ENCODE results near the gene MYH16.
"Not testable (repeated sequence)": the region's sequence is repeated elsewhere in the genome, so short reads cannot be mapped to it uniquely, and the experiment has no call there.

The MYH16 gene

DNA sequence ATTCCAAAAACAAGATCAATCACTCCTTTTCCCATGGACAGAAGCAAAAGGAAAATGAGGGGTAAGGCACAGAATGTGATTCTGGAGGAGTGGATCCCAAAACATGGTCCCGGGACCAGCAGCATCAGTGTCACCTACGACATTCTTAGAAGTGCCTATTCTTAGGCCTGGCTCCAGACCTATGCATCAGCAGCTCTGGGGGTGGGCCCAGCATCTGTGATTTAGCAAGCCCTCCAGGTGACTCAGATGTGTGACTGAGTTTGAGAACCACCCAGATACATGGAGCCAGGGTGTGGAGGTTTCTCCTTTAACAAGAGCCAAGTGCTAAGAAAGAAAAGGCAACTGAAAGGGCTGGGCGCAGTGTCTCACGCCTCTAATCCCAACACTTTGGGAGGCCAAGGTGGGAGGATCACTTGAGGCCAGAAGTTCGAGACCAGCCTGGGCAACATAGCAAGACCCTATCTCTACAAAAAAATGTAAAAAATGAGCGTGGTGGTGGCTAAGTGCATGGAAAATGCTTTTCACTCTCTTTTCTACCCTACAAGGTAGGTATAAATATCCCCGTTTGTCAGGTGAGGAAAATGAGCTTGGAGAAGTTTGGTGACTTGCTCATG is 35.9 kb downstream of the MYH16 start:
- DNase-seq: no peak

GRCh38 chr7:99309111-99309510 is 36.5 kb downstream of the MYH16 start:
- no peak for DNase-seq

DNA sequence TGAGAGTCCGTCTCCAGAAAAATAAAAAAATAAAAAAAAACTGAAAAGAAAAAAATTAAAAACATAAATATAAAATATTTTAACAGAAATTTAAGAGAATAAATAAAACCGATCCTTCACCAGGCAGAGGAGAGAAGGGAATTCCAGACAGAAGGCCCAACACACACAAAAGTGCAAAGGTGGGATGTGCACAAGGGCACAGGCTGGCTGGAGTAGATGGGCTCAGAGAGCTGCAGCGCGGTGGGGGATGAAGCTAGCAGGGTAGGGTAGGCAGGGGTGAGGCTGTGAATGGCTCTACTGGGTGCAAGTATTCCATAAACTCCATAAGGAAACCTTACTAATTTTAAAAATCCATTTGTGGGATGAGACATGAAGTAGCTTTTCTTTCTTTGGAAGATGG is 37.4 kb downstream of the MYH16 start:
- no peak for DNase-seq

DNA sequence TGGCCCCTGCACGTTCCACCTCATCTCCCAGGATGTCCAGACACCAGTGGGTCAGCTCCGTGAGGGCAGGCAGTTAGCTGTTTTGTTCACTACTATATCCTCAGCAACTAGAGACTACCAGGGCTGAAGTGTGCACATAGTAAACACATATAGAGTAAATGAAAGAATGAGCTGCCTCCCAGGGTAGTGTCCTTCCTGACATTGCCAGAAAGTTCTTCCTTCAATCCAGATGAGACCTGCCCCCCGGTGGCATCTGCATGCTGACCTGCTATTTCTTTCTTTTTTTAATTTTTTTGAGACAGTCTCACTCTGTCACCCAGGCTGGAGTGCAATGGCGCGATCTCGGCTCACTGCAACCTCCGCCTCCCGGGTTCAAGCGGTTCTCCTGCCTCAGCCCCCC is 39.1 kb downstream of the MYH16 start:
- no peak for DNase-seq

DNA sequence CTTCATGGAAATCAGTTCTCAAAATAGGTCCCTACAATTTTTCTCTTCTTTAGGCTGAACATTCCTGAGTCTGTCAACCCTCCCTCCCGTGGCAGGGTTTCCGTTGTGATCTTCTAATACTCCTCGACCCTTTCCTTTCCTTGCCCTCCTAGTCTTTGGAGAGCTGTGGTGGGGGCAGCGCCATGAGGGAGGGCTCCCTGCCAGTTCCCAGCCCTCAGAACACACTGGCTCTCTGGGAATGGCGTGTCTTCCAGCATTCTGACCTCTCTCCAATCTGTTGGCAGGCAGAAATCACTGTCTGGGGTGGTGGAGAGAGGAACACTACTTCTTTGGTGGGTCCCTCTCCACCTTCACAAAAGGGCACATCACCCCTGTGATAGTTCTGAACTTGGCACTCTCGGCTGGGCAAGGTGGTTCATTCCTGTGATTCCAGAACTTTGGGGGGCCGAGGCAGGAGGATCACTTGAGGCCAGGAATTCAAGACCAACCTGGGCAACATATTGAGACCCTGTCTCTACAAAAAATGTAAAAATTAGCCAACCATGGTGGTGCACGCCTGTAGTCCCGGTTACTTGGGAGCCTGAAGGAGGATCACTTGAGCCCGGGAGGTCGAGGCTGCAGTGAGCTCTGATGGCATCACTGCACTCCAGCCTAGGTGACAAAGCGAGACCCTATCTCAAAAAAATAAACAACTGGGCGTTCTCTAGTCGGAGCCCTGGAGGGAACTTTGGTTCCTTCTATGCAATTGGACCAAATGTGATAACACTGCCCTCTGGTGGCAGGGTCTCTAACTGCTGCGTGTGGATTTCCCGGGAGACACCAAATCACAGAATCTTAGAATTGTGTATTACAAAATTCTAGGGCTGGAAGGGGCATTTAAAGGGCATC is 39.9 kb downstream of the MYH16 start:
- DNase-seq: peak; percentile 73

GRCh38 chr7:99313204-99313573 is 40.5 kb downstream of the MYH16 start:
- no peak for DNase-seq

GRCh38 chr7:99314504-99314903 is 41.9 kb downstream of the MYH16 start:
- no peak for DNase-seq

DNA sequence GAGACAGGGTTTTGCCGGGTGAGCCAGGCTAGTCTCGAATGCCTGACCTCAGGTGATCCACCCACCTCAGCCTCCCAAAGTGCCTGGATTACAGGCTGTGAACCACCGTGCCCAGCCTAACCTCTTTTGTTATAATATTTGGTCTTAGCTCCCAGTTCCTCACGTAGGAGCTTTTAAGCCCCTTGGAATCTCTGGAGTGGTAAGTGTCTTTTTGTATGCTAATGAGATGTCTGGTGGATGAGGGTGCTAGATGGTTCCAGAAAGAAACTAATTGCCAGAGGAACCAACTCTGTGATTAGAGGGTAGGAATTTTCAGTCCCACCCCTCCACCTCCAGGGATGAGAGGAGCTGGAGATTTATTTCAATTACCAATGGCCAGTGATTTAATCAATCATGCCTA is 47.7 kb downstream of the MYH16 start:
- DNase-seq: no peak

DNA sequence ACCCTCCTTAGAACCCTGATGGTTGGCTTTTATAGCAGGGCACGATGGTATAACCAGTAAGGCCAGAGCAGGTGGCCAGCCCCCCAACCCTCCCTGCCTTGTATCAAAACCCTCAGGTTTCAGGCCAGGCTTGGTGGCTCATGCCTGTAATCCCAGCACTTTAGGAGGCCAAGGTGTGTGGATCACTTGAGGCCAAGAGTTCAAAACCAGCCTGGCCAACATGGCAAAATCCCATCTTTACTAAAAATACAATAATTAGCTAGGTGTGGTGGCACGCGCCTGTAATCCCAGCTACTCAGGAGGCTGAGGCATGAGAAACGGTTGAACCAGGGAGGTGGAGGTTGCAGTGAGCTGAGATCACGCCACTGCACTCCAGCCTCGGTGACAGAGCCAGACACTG is 50.0 kb downstream of the MYH16 start:
- not testable (repeated sequence) for DNase-seq

DNA sequence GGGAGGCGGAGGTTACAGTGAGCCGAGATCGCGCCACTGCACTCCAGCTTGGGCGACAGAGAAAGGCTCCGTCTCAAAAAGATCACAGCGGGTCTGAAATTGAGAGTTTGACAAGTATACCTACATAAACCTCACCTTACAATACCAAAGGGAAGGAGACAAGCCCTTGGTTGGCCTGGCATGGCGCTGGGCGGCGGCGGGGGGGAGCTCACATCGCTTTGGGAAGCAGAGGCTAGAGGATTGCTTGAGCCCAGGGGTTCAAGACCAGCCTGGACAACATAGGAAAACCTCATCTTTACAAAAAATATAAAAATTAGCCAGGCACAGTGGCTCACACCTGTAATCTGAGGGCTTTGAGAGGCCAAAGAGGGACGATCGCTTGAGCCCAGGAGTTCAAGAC is 51.9 kb downstream of the MYH16 start:
- no peak for DNase-seq

DNA sequence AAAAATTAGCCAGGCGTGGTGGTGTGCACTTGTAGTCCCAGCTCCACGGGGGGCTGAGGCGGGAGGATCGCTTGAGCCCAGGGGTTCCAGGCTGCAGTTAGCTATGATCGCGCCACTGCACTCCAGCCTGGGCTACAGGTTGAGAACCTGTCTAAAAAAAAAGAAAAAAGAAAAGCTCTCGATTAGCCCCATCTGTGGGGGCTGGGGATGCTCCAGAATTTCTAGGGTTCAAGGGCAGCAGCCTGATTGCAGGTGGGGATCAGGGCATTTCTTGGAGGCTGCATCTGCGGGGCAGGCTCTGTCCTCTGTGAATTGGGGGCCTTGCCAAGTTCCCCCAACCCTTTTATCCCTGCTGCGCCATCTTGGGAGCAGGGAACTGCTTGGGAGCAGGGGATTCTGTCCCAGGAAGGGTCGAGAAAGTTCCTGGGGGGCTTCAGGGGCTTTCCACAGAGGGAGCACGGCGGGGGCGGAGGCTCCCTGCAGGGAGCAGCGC is 52.4 kb downstream of the MYH16 start:
- no peak for DNase-seq

GRCh38 chr7:99325592-99326407 is 53.2 kb downstream of the MYH16 start, which contains the start of gene ARPC1A:
ARPC1A (plus strand) TSS chr7:99325898; CDS start chr7:99333354, 7,456 bp downstream.
- peak; percentile 90 for DNase-seq

DNA sequence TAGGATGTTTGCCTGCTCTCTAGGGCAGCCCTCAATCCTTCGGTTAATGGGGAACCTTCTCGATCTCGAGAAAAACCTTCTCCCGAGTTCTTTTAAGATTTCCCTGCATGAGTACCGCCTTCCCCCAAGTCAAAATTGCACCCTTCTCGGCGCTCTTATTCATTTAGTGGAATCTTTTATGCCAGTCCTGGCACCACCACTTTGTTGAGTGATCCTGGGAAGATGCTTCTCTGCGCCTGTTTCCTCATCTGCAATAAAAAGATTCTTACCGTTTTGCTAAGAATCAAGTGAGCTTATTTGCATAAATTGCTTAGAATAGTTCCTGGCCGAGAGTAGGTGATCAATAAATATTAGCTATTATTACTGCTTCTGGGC is 53.8 kb downstream of the MYH16 start:
- DNase-seq: no peak

DNA sequence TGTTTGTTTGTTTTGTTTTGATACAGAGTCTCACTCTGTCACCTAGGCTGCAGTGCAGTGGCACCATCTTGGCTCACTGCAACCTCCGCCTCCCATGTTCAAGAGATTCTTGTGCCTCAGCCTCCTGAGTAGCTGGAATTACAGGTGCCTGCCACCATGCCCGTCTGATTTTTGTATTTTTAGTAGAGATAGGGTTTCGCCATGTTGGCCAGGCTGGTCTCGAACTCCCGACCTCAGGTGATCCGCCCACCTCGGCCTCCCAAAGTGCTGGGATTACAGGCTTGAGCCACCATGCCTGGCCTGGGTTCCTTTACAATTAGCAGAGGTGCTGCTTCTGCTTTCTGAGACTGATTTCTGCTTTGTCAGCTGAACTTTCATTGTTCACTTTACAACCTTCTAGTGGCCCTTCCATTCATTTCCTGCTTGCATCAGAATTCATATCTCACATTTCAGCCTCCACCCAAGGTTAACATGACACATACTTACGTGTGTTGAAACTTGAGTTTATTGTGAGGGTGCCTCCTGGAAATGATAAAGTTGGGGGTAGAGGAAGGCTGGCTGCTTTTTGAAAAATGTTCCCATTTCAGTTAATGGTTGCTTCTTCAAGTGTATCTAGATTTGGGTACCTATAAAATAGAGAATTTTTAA is 57.8 kb downstream of the MYH16 start:
- not testable (repeated sequence) for DNase-seq

- no peak for DNase-seq
Observed at GRCh38 chr7:99331002-99331401, 58.4 kb downstream of the MYH16 start.

GRCh38 chr7:99339595-99339994 is 67.0 kb downstream of the MYH16 start:
- no peak for DNase-seq

- no peak for DNase-seq
Observed at GRCh38 chr7:99340659-99341058, 68.0 kb downstream of the MYH16 start.

- DNase-seq: no peak
Observed at GRCh38 chr7:99344061-99344647, 71.5 kb downstream of the MYH16 start.

DNA sequence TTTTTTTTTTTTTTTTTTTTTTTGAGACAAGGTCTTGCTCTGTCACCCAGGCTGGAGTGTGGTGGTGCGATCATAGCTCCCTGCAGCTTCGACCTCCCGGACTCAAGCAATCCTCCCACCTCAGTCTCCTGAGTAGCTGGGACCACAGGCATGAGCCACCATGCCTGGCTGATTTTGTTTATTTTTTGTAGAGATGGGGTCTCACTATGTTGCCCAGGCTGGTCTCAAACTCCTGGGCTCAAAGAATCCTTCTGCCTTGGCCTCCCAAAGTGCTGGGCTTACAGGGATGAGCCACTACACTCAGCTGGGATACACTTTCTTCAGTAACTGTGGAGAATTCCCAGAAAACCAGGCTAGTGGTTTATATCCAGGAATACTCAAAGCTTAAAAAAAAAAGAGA is 78.0 kb downstream of the MYH16 start:
- not testable (repeated sequence) for DNase-seq

DNA sequence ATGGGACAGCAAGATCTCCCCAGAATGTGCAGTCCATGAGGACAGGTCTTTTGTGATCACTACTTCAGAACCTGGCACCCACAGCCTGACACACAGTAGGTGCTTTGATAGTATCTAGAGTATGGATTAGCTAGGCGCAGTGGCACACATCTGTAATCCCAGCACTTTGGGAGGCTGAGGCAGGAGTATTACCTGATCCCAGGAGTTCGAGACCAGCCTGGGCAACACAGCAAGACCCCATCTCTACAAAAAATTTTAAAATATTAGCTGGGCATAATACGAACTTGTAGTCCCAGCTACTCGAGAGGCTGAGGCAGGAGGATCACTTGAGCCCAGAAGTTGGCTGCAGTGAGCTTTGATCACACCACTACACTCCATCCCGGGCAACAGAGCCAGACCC is 79.6 kb downstream of the MYH16 start:
- no peak for DNase-seq

GRCh38 chr7:99355098-99355497 is 82.5 kb downstream of the MYH16 start:
- no peak for DNase-seq

GRCh38 chr7:99357701-99358490 is 85.3 kb downstream of the MYH16 start:
- DNase-seq: no peak

Data from activated gamma-delta T cell treated with Interleukin-2 at 50 U/mL for 16 hours (primary cell).